OCI-LY7 (cell line): Measurements from ENCODE around the gene CXCL6. TPM values are rescaled to one million over a fixed set of nuclear protein-coding genes. Genes with fewer than 3 reads are reported as not detected.

Experiments used
- BruUV-seq: library from RNA; stranded (reverse); fragments of 400-500 nt; replicated peaks from 2 replicates; lab custom pipeline; 2021; lab: Mats Ljungman, UMichigan
- CTCF ChIA-PET: fragments of 300-600 bp; sonication (Branson Sonifier 250); formaldehyde crosslinking; loops from one replicate; lab custom pipeline; 2022; ENCODE audit warnings: antibody characterized with exemption; ENCODE audit not compliant: unreplicated experiment; lab: Charles Lee
- POLR2A ChIA-PET: fragments of 300-600 bp; sonication (Branson Sonifier 250); formaldehyde crosslinking; loops from one replicate; lab custom pipeline; 2022; ENCODE audit warnings: antibody characterized with exemption; lab: Charles Lee
- DNase-seq: peaks from one replicate; pipeline ENCODE4 v3.0.0-alpha.2; 2015; ENCODE audit warnings: low spot score
- H2AFZ ChIP-seq: fragments of 200-600 bp; sonication (generic), shearing (Covaris generic); 2 replicates; pipeline ENCODE4 v1.6.1; 2014; ENCODE audit warnings: mild to moderate bottlenecking, antibody characterized with exemption, low read length, moderate library complexity
- H3K27ac ChIP-seq: fragments of 200-600 bp; sonication (generic); 2 replicates; pipeline ENCODE4 v1.5.1; 2014; ENCODE audit warnings: mixed run types, low read depth, mild to moderate bottlenecking, moderate library complexity, low read length, inconsistent platforms; ENCODE audit not compliant: poor library complexity, severe bottlenecking
- H3K36me3 ChIP-seq: fragments of 200-600 bp; sonication (generic); 2 replicates; pipeline ENCODE4 v1.6.1; 2014; ENCODE audit warnings: mild to moderate bottlenecking, antibody characterized with exemption, low read length, moderate library complexity, mixed read lengths; ENCODE audit not compliant: insufficient read depth
- H3K4me1 ChIP-seq: fragments of 200-600 bp; sonication (generic); 2 replicates; pipeline ENCODE4 v1.5.1; 2014; ENCODE audit warnings: mild to moderate bottlenecking, low read length; ENCODE audit not compliant: insufficient read depth, poor library complexity, severe bottlenecking
- H3K4me2 ChIP-seq: fragments of 200-600 bp; sonication (generic); 2 replicates; pipeline ENCODE4 v1.6.1; 2014; ENCODE audit warnings: mild to moderate bottlenecking, low read length
- H3K4me3 ChIP-seq: fragments of 200-600 bp; sonication (generic); 2 replicates; pipeline ENCODE4 v1.5.1; 2014; ENCODE audit warnings: mild to moderate bottlenecking, low read depth, low read length; ENCODE audit not compliant: poor library complexity, severe bottlenecking
- H3K79me2 ChIP-seq: fragments of 200-600 bp; sonication (generic); 2 replicates; pipeline ENCODE4 v1.6.1; 2016; ENCODE audit warnings: low read depth, mild to moderate bottlenecking, low read length, moderate library complexity, mixed read lengths; ENCODE audit not compliant: insufficient read depth
- H3K9me2 ChIP-seq: fragments of 200-600 bp; sonication (generic); 2 replicates; pipeline ENCODE4 v1.6.1; 2016; ENCODE audit warnings: mild to moderate bottlenecking, low read length, mixed read lengths; ENCODE audit not compliant: insufficient read depth
- H3K9me3 ChIP-seq: fragments of 200-600 bp; sonication (generic); 2 replicates; pipeline ENCODE4 v1.6.1; 2014; ENCODE audit warnings: mild to moderate bottlenecking, mixed run types, low read length, mixed read lengths
- H4K20me1 ChIP-seq: fragments of 200-600 bp; sonication (generic); 2 replicates; pipeline ENCODE4 v1.6.1; 2014; ENCODE audit warnings: mild to moderate bottlenecking, antibody characterized with exemption, low read length, moderate library complexity, mixed read lengths; ENCODE audit not compliant: insufficient read depth
- CTCF ChIP-seq: fragments of 200-600 bp; sonication (generic); conservative IDR thresholded peaks from 2 replicates; pipeline ENCODE4 v1.5.1; 2014; ENCODE audit warnings: mild to moderate bottlenecking, antibody characterized with exemption, low read length, moderate library complexity, mixed read lengths
- EZH2phosphoT487 ChIP-seq: fragments of 200-600 bp; sonication (generic); IDR thresholded peaks from 2 replicates; pipeline ENCODE4 v1.6.1; 2018; ENCODE audit warnings: low read depth, borderline replicate concordance, mild to moderate bottlenecking, mixed run types, antibody characterized with exemption, low read length, moderate library complexity, mixed read lengths
- intact Hi-C: fragments of 100-400 bp; cut with micrococcal nuclease; formaldehyde crosslinking; loops from one replicate; pipeline ENCODE4 v1.10.0; 2022; ENCODE audit not compliant: unreplicated experiment
- total RNA-seq, 2 experiments: library from RNA; depleted of rRNA in 1 of 2; stranded (reverse); fragments of >200 nt in 1 of 2; shearing (Covaris generic) in 1 of 2; gene quantifications; 2 replicates each; pipeline ENCODE4 v1.2.3, GENCODE V29; 2014 to 2022

CXCL6 gene
- total RNA-seq, 2 experiments from 2014 or later: not detected

GRCh38 chr4:73843369-73843768 is 6.9 kb downstream of the CXCL6 start:
- Histone ChIP-seq H3K9me3 (no peaks in the 10 kb centered on the region), H3K4me2 (no peak overlapping the region), H3K4me1 (no peaks in the 10 kb centered on the region), H3K4me3 (no peak overlapping the region), H3K36me3 (no peaks in the 10 kb centered on the region), H3K27ac (no peak overlapping the region), H2AFZ (no peak overlapping the region), H3K9me2 (no peaks in the 10 kb centered on the region), H4K20me1 (no peaks in the 10 kb centered on the region), H3K79me2 (no peaks in the 10 kb centered on the region)
- DNase-seq: no peak
- TF ChIP-seq CTCF: no peak
- no peak for TF ChIP-seq EZH2phosphoT487
- ChIA-PET POLR2A (interaction anchor here (0.6 to 1.0 kb wide), 2 partner anchors 10 to 334 kb away, joined by 3 read pairs; no protein-coding TSS in a partner anchor), CTCF (no interaction called here)
- no TSS peak for BruUV-seq
- intact Hi-C loops: no loop called here

- BruUV-seq: no TSS peak
- Histone ChIP-seq H3K4me1 (no peaks in the 10 kb centered on the region), H3K4me2 (no peak overlapping the region), H3K79me2 (no peaks in the 10 kb centered on the region), H3K9me3 (no peaks in the 10 kb centered on the region), H4K20me1 (no peaks in the 10 kb centered on the region), H3K36me3 (no peaks in the 10 kb centered on the region), H3K4me3 (no peak overlapping the region), H3K9me2 (no peaks in the 10 kb centered on the region), H3K27ac (no peak overlapping the region), H2AFZ (no peak overlapping the region)
- intact Hi-C loops: no loop called here
- ChIA-PET CTCF (no interaction called here), POLR2A (interaction anchor here (1.4 kb wide), 1 partner anchor 20 kb away, joined by 3 read pairs; no protein-coding TSS in a partner anchor)
- TF ChIP-seq CTCF (no peak), EZH2phosphoT487 (no peak)
- no peak for DNase-seq
These were observed 7.9 kb downstream of the CXCL6 start for GRCh38 chr4:73844345-73844744.

GRCh38 chr4:73844806-73845205 is 8.3 kb downstream of the CXCL6 start:
- no peaks in the 10 kb centered on the region for H3K36me3 ChIP-seq
- no TSS peak for BruUV-seq
- no peak for TF ChIP-seq CTCF
- no peak for TF ChIP-seq EZH2phosphoT487
- DNase-seq: no peak
- CTCF ChIA-PET: no interaction called here
- POLR2A ChIA-PET: interaction anchor here (1.1 to 1.4 kb wide), 2 partner anchors 10 to 20 kb away, joined by 3 read pairs; no protein-coding TSS in a partner anchor
- no peaks in the 10 kb centered on the region for H3K9me3 ChIP-seq
- H3K4me1 ChIP-seq: no peaks in the 10 kb centered on the region
- no peak overlapping the region for H2AFZ ChIP-seq
- H3K9me2 ChIP-seq: no peaks in the 10 kb centered on the region
- H4K20me1 ChIP-seq: no peaks in the 10 kb centered on the region
- H3K79me2 ChIP-seq: no peaks in the 10 kb centered on the region
- no peak overlapping the region for H3K4me3 ChIP-seq
- intact Hi-C loops: no loop called here
- H3K4me2 ChIP-seq: no peak overlapping the region
- no peak overlapping the region for H3K27ac ChIP-seq
